Gastrocnemius medialis (tissue), 4 donors: Measurements from ENCODE around the gene PAPSS2.

ENCODE experiments used
- POLR2A ChIP-seq, 2 donors: fragments of 450-650 bp; IDR thresholded peaks; one replicate each; pipeline ENCODE4 v1.6.1; 2017; ENCODE audit warnings: antibody characterized with exemption in 2 of 2, mild to moderate bottlenecking in 2 of 2, moderate library complexity in 2 of 2
- TF ChIP-seq, protein P1 (sequence below), 5 experiments: fragments of 450-650 bp in 3 of 5; fragments of 200-600 bp in 2 of 5; sonication (generic) in 2 of 5; IDR thresholded peaks in 4 of 5; conservative IDR thresholded peaks in 1 of 5; 1 replicate in 4 of 5; 2 replicates in 1 of 5; pipeline ENCODE4 v1.5.1; 2016 to 2019; ENCODE audit warnings: antibody characterized with exemption in 5 of 5, mild to moderate bottlenecking in 3 of 5, moderate library complexity in 3 of 5

DNA sequence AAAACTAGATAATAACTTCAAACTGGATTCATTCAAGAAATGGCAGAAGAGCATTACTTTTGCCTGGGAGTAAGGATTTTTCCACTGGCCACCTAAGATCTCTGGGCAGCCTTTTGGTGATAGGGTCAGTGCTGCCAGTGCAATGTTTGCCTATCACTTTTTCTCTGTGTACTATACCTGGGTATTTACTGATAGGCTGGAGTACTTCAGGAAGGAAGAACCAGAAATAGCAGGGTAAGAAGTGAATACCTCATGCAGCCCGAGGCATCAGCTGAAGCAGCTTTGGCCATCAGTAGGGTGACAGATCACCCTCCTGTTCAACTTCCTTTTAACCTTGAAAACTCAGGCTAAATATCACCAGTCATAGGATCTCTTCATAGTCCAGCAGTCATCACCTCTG is 5.5 kb upstream of the PAPSS2 start:
- TF ChIP-seq, protein P1, sequence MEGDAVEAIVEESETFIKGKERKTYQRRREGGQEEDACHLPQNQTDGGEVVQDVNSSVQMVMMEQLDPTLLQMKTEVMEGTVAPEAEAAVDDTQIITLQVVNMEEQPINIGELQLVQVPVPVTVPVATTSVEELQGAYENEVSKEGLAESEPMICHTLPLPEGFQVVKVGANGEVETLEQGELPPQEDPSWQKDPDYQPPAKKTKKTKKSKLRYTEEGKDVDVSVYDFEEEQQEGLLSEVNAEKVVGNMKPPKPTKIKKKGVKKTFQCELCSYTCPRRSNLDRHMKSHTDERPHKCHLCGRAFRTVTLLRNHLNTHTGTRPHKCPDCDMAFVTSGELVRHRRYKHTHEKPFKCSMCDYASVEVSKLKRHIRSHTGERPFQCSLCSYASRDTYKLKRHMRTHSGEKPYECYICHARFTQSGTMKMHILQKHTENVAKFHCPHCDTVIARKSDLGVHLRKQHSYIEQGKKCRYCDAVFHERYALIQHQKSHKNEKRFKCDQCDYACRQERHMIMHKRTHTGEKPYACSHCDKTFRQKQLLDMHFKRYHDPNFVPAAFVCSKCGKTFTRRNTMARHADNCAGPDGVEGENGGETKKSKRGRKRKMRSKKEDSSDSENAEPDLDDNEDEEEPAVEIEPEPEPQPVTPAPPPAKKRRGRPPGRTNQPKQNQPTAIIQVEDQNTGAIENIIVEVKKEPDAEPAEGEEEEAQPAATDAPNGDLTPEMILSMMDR (IDR thresholded peaks at IDR 0.05 in 4 of 5, conservative IDR thresholded peaks at IDR 0.05 in 1 of 5), result no peak
- no peak for TF ChIP-seq POLR2A (IDR thresholded peaks at IDR 0.05)
